GM10248 (cell line): ENCODE results near the gene TLR8.

Experiments used
- CTCF ChIA-PET: fragments of 300-600 bp; sonication (Branson Sonifier 250); formaldehyde crosslinking; extraction: SDS; loops from one replicate; lab custom pipeline; 2021; ENCODE audit warnings: antibody characterized with exemption; lab: Yijun Ruan, JAX
- POLR2A ChIA-PET: fragments of 350-650 bp; sonication (Branson Sonifier 250); formaldehyde crosslinking; extraction: SDS; loops from one replicate; lab custom pipeline; 2020; ENCODE audit warnings: antibody characterized with exemption; lab: Yijun Ruan, JAX
- DNase-seq: peaks from one replicate; pipeline ENCODE4 v3.0.0; 2012; ENCODE audit errors: extremely low spot score
- CTCF ChIP-seq: IDR thresholded peaks from 2 replicates; pipeline ENCODE4 v1.5.1; 2012; ENCODE audit warnings: mild to moderate bottlenecking, low read depth; ENCODE audit errors: extremely low read depth, missing control alignments, control extremely low read depth

The TLR8 gene

GRCh38 chrX:12919051-12919450 is 12.6 kb downstream of the TLR8 start:
- TF ChIP-seq CTCF, result no peak
- ChIA-PET POLR2A (no interaction called here), CTCF (interaction anchor here (1.1 to 2.4 kb wide), 2 partner anchors 18 to 27 kb away, joined by 3 to 6 read pairs; no protein-coding TSS in a partner anchor)
- no peak for DNase-seq

- no peak for DNase-seq
- no peak for TF ChIP-seq CTCF
- ChIA-PET POLR2A (no interaction called here), CTCF (interaction anchor here (1.1 to 2.4 kb wide), 2 partner anchors 27 kb away, joined by 3 to 6 read pairs; no protein-coding TSS in a partner anchor)
Measured at GRCh38 chrX:12919620-12920019, 13.2 kb downstream of the TLR8 start.

GRCh38 chrX:12920990-12921389 is 14.6 kb downstream of the TLR8 start:
- POLR2A ChIA-PET, result no interaction called here
- no peak for DNase-seq
- CTCF ChIA-PET, result no interaction called here
- TF ChIP-seq CTCF, result no peak

GRCh38 chrX:12921886-12922598 is 15.6 kb downstream of the TLR8 start:
- ChIA-PET POLR2A (no interaction called here), CTCF (interaction anchor here (1.0 kb wide), 1 partner anchor 25 kb away, joined by 4 read pairs; no protein-coding TSS in a partner anchor)
- no peak for DNase-seq
- TF ChIP-seq CTCF, result no peak

GRCh38 chrX:12922599-12922919 is 16.1 kb downstream of the TLR8 start:
- ChIA-PET POLR2A (no interaction called here), CTCF (interaction anchor here (1.0 kb wide), 1 partner anchor 24 kb away, joined by 4 read pairs; no protein-coding TSS in a partner anchor)
- no peak for DNase-seq
- no peak for TF ChIP-seq CTCF

GRCh38 chrX:12929701-12930100 is 23.3 kb downstream of the TLR8 start:
- TF ChIP-seq CTCF, result no peak
- DNase-seq, result no peak
- POLR2A ChIA-PET, result no interaction called here
- CTCF ChIA-PET, result interaction anchor here (2.0 kb wide), 1 partner anchor 17 kb away, joined by 13 read pairs; no protein-coding TSS in a partner anchor
